A673 (cell line): ENCODE results near the gene TRPM6. TPM values are rescaled to one million over a fixed set of nuclear protein-coding genes. Genes with fewer than 3 reads are reported as not detected.

Experiments used
- BruUV-seq: library from RNA; stranded (reverse); fragments of 400-500 nt; replicated peaks from 2 replicates; lab custom pipeline; 2021; lab: Mats Ljungman, UMichigan
- CTCF ChIA-PET: fragments of 300-600 bp; sonication (Branson Sonifier 250); formaldehyde crosslinking; loops from one replicate; lab custom pipeline; 2022; ENCODE audit warnings: antibody characterized with exemption; lab: Charles Lee
- POLR2A ChIA-PET: fragments of 300-600 bp; sonication (Branson Sonifier 250); formaldehyde crosslinking; loops from one replicate; lab custom pipeline; 2022; ENCODE audit warnings: antibody characterized with exemption; ENCODE audit not compliant: low non-redundant PET; lab: Charles Lee
- DNase-seq: peaks from one replicate; pipeline ENCODE4 v3.0.0-alpha.2; 2015; ENCODE audit warnings: low spot score
- H3K27ac ChIP-seq: fragments of 200-600 bp; sonication (generic); 2 replicates; pipeline ENCODE4 v1.5.1; 2016; ENCODE audit warnings: mixed run types, low read depth, mild to moderate bottlenecking, mixed read lengths, antibody characterized with exemption, low read length; ENCODE audit not compliant: poor library complexity, severe bottlenecking
- H3K27me3 ChIP-seq: fragments of 200-600 bp; sonication (generic); replicated peaks from 2 replicates; pipeline ENCODE4 v1.6.1; 2017; ENCODE audit warnings: mixed run types, low read depth, mild to moderate bottlenecking, mixed read lengths, antibody characterized with exemption, low read length; ENCODE audit not compliant: insufficient read depth, poor library complexity
- H3K36me3 ChIP-seq: fragments of 200-600 bp; sonication (generic); 2 replicates; pipeline ENCODE4 v1.6.1; 2016; ENCODE audit warnings: mixed run types, mild to moderate bottlenecking, mixed read lengths, antibody characterized with exemption, low read length; ENCODE audit not compliant: insufficient read depth, poor library complexity, severe bottlenecking
- H3K4me1 ChIP-seq: fragments of 200-600 bp; sonication (generic); 2 replicates; pipeline ENCODE4 v1.6.1; 2017; ENCODE audit warnings: mixed run types, mild to moderate bottlenecking, mixed read lengths, antibody characterized with exemption, low read length; ENCODE audit not compliant: insufficient read depth, poor library complexity, severe bottlenecking
- H3K4me3 ChIP-seq: fragments of 200-600 bp; sonication (generic); 2 replicates; pipeline ENCODE4 v1.5.1; 2016; ENCODE audit warnings: low read depth, mixed run types, mild to moderate bottlenecking, mixed read lengths, low read length; ENCODE audit not compliant: poor library complexity, severe bottlenecking
- H3K9me3 ChIP-seq: fragments of 200-600 bp; sonication (generic); 2 replicates; pipeline ENCODE4 v1.6.1; 2016; ENCODE audit warnings: mixed run types, low read depth, mild to moderate bottlenecking, mixed read lengths, antibody characterized with exemption, low read length; ENCODE audit not compliant: poor library complexity, severe bottlenecking
- EZH2 ChIP-seq: fragments of 200-600 bp; sonication (generic); IDR thresholded peaks from 2 replicates; pipeline ENCODE4 v1.6.1; 2017; ENCODE audit warnings: borderline replicate concordance, low read depth, mild to moderate bottlenecking, mixed read lengths, antibody characterized with exemption, low read length; ENCODE audit not compliant: poor library complexity, severe bottlenecking
- intact Hi-C: fragments of 100-400 bp; cut with micrococcal nuclease; formaldehyde crosslinking; loops from one replicate; pipeline ENCODE4 v1.10.0; 2022; ENCODE audit not compliant: unreplicated experiment
- total RNA-seq: library from RNA; stranded (reverse); gene quantifications from 2 replicates; pipeline ENCODE4 v1.2.3, GENCODE V29; 2021
- TF ChIP-seq, protein P1 (sequence below): fragments of 300-800, 200-600 bp; sonication (generic); conservative IDR thresholded peaks from 2 replicates; pipeline ENCODE4 v1.5.1; 2017; ENCODE audit warnings: low read depth, mild to moderate bottlenecking, antibody characterized with exemption, low read length, moderate library complexity, mixed read lengths

Gene TRPM6
- total RNA-seq, 1 experiment from 2014 or later = 0.06 TPM

DNA sequence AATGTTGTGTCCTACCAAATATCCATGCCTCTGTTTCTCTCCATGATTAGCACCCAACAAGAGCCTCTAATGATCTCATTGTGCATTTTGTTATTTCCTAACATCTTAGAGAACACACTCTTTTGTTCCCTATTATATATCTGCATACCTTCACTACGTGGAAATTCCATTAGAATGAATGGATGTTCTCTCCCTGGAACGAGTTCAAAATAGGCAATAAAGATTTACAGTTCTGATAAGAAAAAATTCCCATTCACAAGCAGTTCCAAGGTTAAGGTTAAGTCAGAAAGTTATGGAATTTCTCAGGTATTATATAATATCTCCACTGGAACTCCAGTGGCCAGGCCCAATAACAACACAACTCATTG lies 83.7 kb downstream of the TRPM6 start:
- no TSS peak for BruUV-seq
- H3K4me3 ChIP-seq = no peak overlapping the region
- TF ChIP-seq, protein P1, sequence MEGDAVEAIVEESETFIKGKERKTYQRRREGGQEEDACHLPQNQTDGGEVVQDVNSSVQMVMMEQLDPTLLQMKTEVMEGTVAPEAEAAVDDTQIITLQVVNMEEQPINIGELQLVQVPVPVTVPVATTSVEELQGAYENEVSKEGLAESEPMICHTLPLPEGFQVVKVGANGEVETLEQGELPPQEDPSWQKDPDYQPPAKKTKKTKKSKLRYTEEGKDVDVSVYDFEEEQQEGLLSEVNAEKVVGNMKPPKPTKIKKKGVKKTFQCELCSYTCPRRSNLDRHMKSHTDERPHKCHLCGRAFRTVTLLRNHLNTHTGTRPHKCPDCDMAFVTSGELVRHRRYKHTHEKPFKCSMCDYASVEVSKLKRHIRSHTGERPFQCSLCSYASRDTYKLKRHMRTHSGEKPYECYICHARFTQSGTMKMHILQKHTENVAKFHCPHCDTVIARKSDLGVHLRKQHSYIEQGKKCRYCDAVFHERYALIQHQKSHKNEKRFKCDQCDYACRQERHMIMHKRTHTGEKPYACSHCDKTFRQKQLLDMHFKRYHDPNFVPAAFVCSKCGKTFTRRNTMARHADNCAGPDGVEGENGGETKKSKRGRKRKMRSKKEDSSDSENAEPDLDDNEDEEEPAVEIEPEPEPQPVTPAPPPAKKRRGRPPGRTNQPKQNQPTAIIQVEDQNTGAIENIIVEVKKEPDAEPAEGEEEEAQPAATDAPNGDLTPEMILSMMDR = no peak
- TF ChIP-seq EZH2 = no peak
- H3K27ac ChIP-seq = no peak overlapping the region
- ChIA-PET POLR2A (no interaction called here), CTCF (no interaction called here)
- H3K4me1 ChIP-seq = no peaks in the 10 kb centered on the region
- intact Hi-C loops = no loop called here
- H3K27me3 ChIP-seq = no peaks in the 10 kb centered on the region
- no peaks in the 10 kb centered on the region for H3K9me3 ChIP-seq
- DNase-seq = no peak
- no peaks in the 10 kb centered on the region for H3K36me3 ChIP-seq

DNA sequence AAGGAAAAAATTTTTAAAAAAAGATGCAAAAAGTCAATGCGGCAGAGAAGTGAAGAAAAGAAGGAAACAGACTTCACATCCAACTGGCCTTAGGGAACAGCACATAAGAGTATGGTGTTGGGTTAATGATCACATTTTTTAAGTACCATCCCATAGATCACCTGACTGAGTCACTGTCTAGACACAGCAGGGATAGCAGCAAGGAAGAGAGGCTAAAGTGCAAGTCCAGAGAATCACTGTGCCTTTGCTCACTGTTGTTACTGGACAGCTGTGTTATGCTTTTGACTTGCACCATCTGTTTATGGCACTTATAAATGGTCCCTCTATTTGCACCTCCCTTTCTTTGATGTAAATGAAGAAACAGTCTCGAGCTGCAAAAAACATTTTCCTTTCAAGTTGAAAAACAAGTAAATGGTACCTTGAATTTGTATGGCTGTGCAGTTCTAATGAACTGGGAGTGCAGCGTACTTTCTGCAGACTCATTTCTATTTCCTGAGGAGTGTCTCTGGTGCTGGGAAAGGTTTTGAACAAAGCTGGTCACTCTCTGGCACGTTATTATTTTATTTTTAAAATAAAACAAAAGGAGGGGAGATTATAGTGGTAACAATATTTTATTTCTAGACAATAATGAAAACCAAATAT lies 84.2 kb downstream of the TRPM6 start:
- H3K4me3 ChIP-seq = no peak overlapping the region
- DNase-seq = no peak
- H3K9me3 ChIP-seq = no peaks in the 10 kb centered on the region
- intact Hi-C loops = no loop called here
- TF ChIP-seq EZH2 = no peak
- TF ChIP-seq, protein P1 = no peak
- CTCF ChIA-PET = no interaction called here
- H3K27ac ChIP-seq = no peak overlapping the region
- no peaks in the 10 kb centered on the region for H3K27me3 ChIP-seq
- no TSS peak for BruUV-seq
- H3K4me1 ChIP-seq = no peaks in the 10 kb centered on the region
- POLR2A ChIA-PET = no interaction called here
- H3K36me3 ChIP-seq = no peaks in the 10 kb centered on the region

DNA sequence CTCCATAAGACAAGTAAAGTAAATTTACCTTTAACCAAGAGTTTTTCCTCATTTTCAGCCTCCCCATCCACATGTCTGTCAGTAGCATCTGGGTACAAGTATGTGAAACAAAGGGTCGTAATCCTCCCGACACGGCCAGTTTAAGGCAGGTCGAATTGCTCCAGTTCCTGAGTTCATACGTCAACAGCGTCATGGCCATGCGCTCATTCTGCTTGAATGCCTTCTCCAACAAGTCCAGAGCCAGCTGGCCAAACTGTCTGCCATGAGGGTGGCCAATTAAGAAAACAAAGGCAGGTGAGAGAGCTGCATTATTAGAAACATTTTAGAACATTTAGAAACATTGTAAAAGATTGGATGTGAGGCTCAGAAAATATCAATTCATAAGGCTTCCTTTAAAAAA lies 87.5 kb downstream of the TRPM6 start:
- Histone ChIP-seq H3K27ac (no peak overlapping the region), H3K36me3 (no peaks in the 10 kb centered on the region), H3K27me3 (no peaks in the 10 kb centered on the region), H3K4me1 (no peaks in the 10 kb centered on the region), H3K4me3 (no peak overlapping the region), H3K9me3 (no peaks in the 10 kb centered on the region)
- intact Hi-C loops = no loop called here
- CTCF ChIA-PET = no interaction called here
- TF ChIP-seq, protein P1 = no peak
- TF ChIP-seq EZH2 = no peak
- POLR2A ChIA-PET = no interaction called here
- no TSS peak for BruUV-seq
- no peak for DNase-seq
